Stimulated activated memory B cell treated with anti-CD40 and anti-IgM and Interleukin-4, amounts not matched to agents 10 μg/mL and 1 μg/mL and 100 μg/mL, for 72 hours (primary cell): ENCODE data around the gene HYAL1.

Experiments
- ATAC-seq: fragments of 150-1000 bp; cut with Tn5 transposase; 2 replicates; pipeline ENCODE4 v1.10.0; 2021
- H3K27ac Mint-ChIP-seq: one replicate; pipeline ENCODE4 v1.8.0; 2022; ENCODE audit warnings: mild to moderate bottlenecking, mixed read lengths
- H3K27me3 Mint-ChIP-seq: one replicate; pipeline ENCODE4 v1.8.0; 2022; ENCODE audit warnings: mixed read lengths
- H3K36me3 Mint-ChIP-seq: one replicate; pipeline ENCODE4 v1.8.0; 2022; ENCODE audit warnings: mixed read lengths
- H3K4me1 Mint-ChIP-seq: one replicate; pipeline ENCODE4 v1.8.0; 2022; ENCODE audit warnings: mixed read lengths
- H3K4me3 Mint-ChIP-seq: one replicate; pipeline ENCODE4 v1.8.0; 2022; ENCODE audit warnings: mild to moderate bottlenecking, moderate library complexity, mixed read lengths
- H3K9me3 Mint-ChIP-seq: one replicate; pipeline ENCODE4 v1.8.0; 2022; ENCODE audit warnings: mixed read lengths

HYAL1 gene

DNA sequence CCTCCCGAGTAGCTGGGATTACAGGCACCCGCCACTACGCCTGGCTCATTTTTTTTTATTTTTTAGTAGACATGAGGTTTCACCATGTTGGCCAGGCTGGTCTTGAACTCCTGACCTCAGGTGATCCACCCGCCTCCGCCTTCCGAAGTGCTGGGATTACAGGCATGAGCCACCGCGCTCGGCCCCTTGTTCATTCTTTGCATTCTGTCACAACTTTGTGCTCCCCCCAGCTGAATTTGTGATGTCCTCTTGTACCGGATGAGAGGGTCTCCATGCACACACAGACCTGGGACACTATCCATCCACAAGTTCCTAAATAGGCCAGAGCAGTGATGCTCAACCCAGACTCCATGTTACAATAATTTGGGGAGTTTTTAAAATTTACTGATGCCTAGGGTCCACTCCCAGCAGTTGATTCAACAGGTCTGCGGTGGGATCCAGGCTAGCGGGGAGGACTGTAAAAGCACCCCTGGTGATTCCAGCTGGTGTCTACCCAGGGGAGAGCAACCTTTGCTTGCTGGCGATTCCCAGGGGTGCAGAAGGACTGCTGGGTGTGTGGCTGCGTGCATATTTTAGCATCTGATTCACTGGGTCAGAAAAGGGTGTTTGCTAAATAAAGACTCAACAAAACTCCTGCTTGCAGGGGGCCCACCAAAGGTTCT is 36.2 kb upstream of the HYAL1 start:
- Mint-ChIP-seq H3K27ac (peak overlapping the region; percentile 99), H3K4me1 (peaks cover 52% of the 10 kb centered on the region), H3K36me3 (peaks cover 18% of the 10 kb centered on the region), H3K9me3 (no peaks in the 10 kb centered on the region), H3K27me3 (no peaks in the 10 kb centered on the region), H3K4me3 (peak overlapping the region; percentile 89)
- ATAC-seq, result no peak

DNA sequence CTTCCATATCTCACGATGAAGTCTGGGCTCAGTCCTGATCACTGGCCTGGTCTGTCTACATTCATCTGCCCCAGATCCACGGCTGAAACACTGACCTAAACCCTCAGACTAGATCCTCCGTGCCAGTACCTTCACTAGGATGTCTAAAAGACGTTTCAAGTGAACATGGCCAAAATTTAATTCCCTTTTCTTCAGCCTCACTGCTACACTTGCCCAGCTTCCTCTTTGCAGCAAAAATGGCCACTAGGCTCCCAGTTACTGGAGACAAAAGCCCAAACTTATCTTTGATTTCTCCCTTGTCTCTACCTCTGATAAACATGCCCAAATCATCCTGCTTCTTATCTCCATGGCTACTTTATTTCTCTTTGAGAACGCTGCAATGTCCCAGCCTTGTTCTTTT is 35.6 kb upstream of the HYAL1 start:
- H3K4me3 Mint-ChIP-seq, result peak overlapping the region; percentile 89
- no peaks in the 10 kb centered on the region for H3K9me3 Mint-ChIP-seq
- peak overlapping the region; percentile 99 for H3K27ac Mint-ChIP-seq
- peaks cover 18% of the 10 kb centered on the region for H3K36me3 Mint-ChIP-seq
- H3K4me1 Mint-ChIP-seq, result peaks cover 56% of the 10 kb centered on the region
- H3K27me3 Mint-ChIP-seq, result no peaks in the 10 kb centered on the region
- no peak for ATAC-seq

GRCh38 chr3:50337175-50337861 is 33.9 kb upstream of the HYAL1 start:
- Mint-ChIP-seq H3K27me3 (no peaks in the 10 kb centered on the region), H3K4me3 (peak overlapping the region; percentile 89), H3K27ac (peak overlapping the region; percentile 99), H3K9me3 (no peaks in the 10 kb centered on the region), H3K36me3 (peaks cover 21% of the 10 kb centered on the region), H3K4me1 (peaks cover 53% of the 10 kb centered on the region)
- peak; percentile 91 for ATAC-seq

- H3K36me3 Mint-ChIP-seq, result peaks cover 25% of the 10 kb centered on the region
- H3K27me3 Mint-ChIP-seq, result no peaks in the 10 kb centered on the region
- H3K4me3 Mint-ChIP-seq, result peak overlapping the region; percentile 89
- H3K27ac Mint-ChIP-seq, result peak overlapping the region; percentile 99
- ATAC-seq, result peak; percentile 51
- peaks cover 53% of the 10 kb centered on the region for H3K4me1 Mint-ChIP-seq
- no peaks in the 10 kb centered on the region for H3K9me3 Mint-ChIP-seq
Measured at GRCh38 chr3:50336452-50337174, 33.2 kb upstream of the HYAL1 start.

DNA sequence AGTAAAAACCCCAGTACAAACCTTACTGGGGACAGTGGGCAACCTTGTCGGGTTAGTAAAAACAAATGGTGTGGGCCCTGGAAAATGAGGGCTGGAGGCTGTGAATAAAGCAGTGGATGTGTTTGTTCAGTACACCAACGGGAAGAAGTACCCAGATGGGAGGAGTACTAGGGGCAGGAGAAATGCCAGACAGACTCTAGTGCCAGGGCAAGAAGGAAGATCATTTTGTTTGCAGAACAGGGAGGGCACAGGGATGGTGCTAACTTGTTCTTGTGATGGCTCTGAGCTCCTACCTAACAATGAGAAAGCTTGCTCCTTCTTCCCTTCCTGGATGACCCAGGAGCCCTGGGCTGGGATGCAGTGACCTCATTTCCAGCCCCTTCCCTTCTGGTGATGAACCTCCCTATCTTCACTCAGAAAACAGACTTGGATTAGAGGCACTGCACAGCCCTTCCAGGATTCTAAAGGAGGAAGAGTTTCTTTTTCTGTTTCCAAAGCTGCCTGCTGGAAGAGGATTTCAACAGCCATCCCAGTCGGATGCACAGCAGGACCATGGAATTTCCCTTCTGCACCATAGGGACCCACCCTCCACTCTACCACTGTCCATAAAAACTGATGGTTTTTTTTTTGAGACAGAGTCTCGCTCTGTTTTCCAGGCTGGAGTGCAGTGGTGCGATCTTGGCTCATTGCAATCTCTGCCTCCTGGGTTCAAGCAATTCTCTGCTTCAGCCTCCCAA is 31.1 kb upstream of the HYAL1 start:
- peaks cover 42% of the 10 kb centered on the region for H3K4me1 Mint-ChIP-seq
- no peak overlapping the region for H3K4me3 Mint-ChIP-seq
- peaks cover 33% of the 10 kb centered on the region for H3K36me3 Mint-ChIP-seq

GRCh38 chr3:50333744-50334328 is 30.5 kb upstream of the HYAL1 start:
- ATAC-seq, result no peak
- peaks cover 35% of the 10 kb centered on the region for H3K4me1 Mint-ChIP-seq
- no peaks in the 10 kb centered on the region for H3K9me3 Mint-ChIP-seq
- no peak overlapping the region for H3K27ac Mint-ChIP-seq
- no peaks in the 10 kb centered on the region for H3K27me3 Mint-ChIP-seq
- peaks cover 27% of the 10 kb centered on the region for H3K36me3 Mint-ChIP-seq
- H3K4me3 Mint-ChIP-seq, result no peak overlapping the region

More for the DNA sequence above, 31.1 kb upstream of the HYAL1 start:
- no peak for ATAC-seq
- H3K9me3 Mint-ChIP-seq, result no peaks in the 10 kb centered on the region
- no peaks in the 10 kb centered on the region for H3K27me3 Mint-ChIP-seq
- no peak overlapping the region for H3K27ac Mint-ChIP-seq

DNA sequence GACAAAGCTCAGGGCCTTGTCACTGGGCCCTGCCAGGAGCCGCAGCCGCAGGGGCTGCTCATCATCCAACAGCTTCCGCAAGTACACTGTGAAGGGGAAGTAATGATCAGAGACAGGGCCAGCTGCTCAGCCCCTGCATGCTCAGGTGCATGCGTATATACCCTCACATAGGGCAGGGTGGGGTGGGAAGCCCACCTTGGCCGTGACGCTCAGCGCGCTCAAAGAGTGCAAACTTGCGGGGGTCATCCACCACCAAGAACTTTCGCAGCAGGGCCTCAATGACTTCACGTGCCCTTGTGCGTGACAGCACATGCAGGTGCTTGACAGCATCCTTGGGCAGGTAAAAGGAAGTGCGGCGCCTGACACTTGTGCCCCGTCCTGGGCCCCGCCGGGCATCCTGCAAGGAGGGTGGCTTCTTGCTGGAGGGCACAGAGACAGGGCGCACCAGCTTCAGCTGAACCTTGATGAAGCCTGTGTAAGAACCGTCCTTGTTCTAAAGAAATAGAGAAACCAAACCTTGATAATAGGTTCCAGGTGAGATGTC is 28.1 kb upstream of the HYAL1 start:
- Mint-ChIP-seq H3K4me3 (no peak overlapping the region), H3K36me3 (peaks cover 19% of the 10 kb centered on the region), H3K27me3 (no peaks in the 10 kb centered on the region), H3K4me1 (peaks cover 43% of the 10 kb centered on the region), H3K27ac (no peak overlapping the region), H3K9me3 (no peaks in the 10 kb centered on the region)
- ATAC-seq, result no peak

GRCh38 chr3:50330330-50330729 is 27.0 kb upstream of the HYAL1 start:
- H3K9me3 Mint-ChIP-seq, result no peaks in the 10 kb centered on the region
- H3K4me3 Mint-ChIP-seq, result no peak overlapping the region
- no peak overlapping the region for H3K27ac Mint-ChIP-seq
- ATAC-seq, result no peak
- H3K4me1 Mint-ChIP-seq, result peaks cover 41% of the 10 kb centered on the region
- peaks cover 20% of the 10 kb centered on the region for H3K36me3 Mint-ChIP-seq
- H3K27me3 Mint-ChIP-seq, result no peaks in the 10 kb centered on the region

DNA sequence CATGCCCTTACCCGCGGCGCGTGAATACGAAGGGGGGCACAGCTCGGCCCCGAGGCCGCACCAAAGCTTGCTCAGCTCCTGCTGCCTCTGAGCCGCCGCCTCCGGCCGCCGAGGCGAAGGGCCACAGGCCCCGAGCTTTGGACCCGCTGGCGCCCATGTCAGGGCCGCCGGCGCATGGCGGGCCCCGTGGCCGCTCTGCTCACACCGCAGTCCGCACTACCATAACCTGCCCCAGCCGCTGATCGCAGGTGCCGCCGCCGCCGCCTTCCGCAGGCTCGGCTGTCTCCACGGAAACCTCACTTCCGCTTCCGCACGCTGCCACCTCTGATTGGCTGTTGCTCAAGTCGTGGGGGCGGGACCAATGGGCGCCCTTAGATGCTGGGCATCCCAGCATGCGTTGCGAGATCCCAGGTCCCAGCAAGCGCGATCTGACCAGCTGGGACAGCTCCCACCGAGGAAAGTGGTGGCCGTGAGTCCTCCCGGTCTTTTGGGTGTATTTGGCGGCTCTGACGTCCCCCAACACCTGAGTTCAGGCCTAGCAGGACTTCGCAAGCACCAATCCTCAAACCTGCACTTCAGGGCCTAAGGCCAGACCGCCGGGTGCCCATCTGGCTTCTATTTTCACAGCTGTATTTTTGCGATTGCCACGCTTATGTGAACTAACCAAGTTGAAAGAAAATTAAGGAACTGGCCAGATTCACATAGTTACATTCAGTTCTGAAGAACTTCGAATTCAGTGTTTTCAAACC is 24.7 kb upstream of the HYAL1 start, which contains the start of gene TUSC2:
TSS of gene TUSC2 (minus strand) at position 281 of the 749 bp plus-strand sequence. CDS start at position 157, 124 bp downstream.
- Mint-ChIP-seq H3K27me3 (no peaks in the 10 kb centered on the region), H3K4me3 (peak within 1 kb of the TSS; percentile 83), H3K9me3 (no peaks in the 10 kb centered on the region), H3K4me1 (peaks cover 47% of the 10 kb centered on the region), H3K36me3 (peaks cover 30% of the 10 kb centered on the region), H3K27ac (peak within 1 kb of the TSS; percentile 85)
- ATAC-seq, result peak; percentile 96

GRCh38 chr3:50327129-50327528 is 23.8 kb upstream of the HYAL1 start:
- H3K4me3 Mint-ChIP-seq, result peak overlapping the region; percentile 83
- no peaks in the 10 kb centered on the region for H3K27me3 Mint-ChIP-seq
- no peaks in the 10 kb centered on the region for H3K9me3 Mint-ChIP-seq
- peak overlapping the region; percentile 85 for H3K27ac Mint-ChIP-seq
- H3K4me1 Mint-ChIP-seq, result peaks cover 56% of the 10 kb centered on the region
- ATAC-seq, result no peak
- peaks cover 26% of the 10 kb centered on the region for H3K36me3 Mint-ChIP-seq

DNA sequence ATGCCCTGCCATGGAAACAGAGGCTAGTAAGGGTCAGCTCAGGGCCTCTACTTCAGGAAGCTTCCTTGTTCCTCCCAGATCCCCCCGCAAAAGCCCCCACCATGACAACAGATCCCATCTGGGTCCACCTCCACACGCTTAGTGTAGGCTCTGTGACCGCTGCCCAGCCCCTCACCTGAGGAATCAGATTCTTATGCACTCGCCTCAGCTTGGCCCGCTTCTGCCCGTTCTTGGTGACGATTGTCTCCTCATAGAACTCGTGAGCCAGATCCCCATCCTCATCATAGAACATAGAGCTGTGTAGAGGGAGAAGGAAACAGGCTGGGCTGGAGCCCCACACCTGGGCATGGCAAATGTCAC is 22.8 kb upstream of the HYAL1 start:
- Mint-ChIP-seq H3K9me3 (no peaks in the 10 kb centered on the region), H3K27me3 (no peaks in the 10 kb centered on the region), H3K4me3 (peak overlapping the region; percentile 9), H3K4me1 (peaks cover 56% of the 10 kb centered on the region), H3K27ac (no peak overlapping the region), H3K36me3 (peaks cover 24% of the 10 kb centered on the region)
- ATAC-seq, result no peak

DNA sequence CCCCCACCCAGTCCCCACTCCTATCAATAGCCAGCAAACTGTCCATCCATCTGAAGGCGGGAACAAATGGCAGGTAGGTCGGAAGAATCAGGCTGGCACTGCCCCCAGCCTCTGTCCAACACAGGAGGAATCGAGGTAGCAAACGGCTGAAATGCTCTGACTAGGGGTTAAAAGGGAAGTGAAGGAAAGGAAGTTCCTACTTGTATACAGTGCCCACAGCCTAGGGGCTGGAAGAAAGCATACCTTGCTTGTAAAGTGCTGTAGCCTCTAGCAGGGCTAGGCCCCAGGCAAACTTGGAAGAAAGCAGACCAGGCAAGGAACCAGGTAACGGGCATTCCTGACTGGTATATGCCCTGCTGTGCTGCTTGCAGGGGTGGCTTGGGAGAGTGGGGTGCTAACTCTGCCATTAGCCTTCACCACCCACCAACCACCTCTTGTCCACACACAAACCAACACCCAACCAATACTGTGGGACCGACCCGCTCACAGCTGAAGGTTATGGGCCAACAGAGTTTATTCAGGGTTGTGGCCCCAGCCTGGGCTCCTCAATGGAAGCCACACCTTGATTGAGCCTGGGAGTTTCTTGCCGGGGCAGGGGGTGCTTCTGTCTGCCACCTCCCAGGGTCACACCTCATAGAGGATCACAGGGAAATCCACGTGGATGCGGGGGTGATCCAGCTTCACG is 22.3 kb upstream of the HYAL1 start:
- Mint-ChIP-seq H3K9me3 (no peaks in the 10 kb centered on the region), H3K27me3 (no peaks in the 10 kb centered on the region), H3K36me3 (peaks cover 22% of the 10 kb centered on the region), H3K4me1 (peaks cover 58% of the 10 kb centered on the region), H3K27ac (no peak overlapping the region), H3K4me3 (no peak overlapping the region)
- no peak for ATAC-seq

DNA sequence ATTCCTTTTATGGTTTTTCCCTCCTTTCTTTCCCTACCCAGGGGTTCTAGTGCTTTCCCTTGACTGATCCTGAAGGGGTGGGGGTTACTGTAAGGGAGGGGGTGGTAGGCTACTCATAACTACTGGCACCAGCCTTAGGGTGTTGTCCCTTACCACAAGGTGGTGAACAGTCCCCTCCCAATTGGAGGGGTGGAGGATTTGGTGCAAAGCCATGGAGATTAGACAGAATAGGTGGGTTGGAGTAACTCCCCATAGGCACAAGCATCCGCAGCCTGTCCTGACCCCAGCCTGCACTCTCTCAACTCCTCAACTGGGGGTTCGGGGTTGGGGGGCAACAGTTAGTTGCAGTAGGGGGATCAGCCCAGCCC is 21.7 kb upstream of the HYAL1 start:
- Mint-ChIP-seq H3K27ac (no peak overlapping the region), H3K36me3 (peaks cover 17% of the 10 kb centered on the region), H3K4me1 (peaks cover 63% of the 10 kb centered on the region), H3K4me3 (no peak overlapping the region), H3K9me3 (no peaks in the 10 kb centered on the region), H3K27me3 (no peaks in the 10 kb centered on the region)
- no peak for ATAC-seq
